Measurements from ENCODE around the gene MARCHF2. TPM values are rescaled to one million over a fixed set of nuclear protein-coding genes. Genes with fewer than 3 reads are reported as not detected.

MARCHF2 gene
- total and polyA plus RNA-seq, 2 donors (not counting 3 experiments of a cell fraction or from before 2014, with no cell fraction given) = 43.5 to 91.9 TPM

GRCh38 chr19:8438236-8438635 is 25.1 kb downstream of the MARCHF2 start:
- Histone ChIP-seq H3K9ac (replicated peaks; ENCODE audit: extremely low read depth, insufficient read depth, low read length) (no peak overlapping the region), H3K27ac (ENCODE audit: insufficient read depth, low read depth, low read length) (no peak overlapping the region), H3K36me3 (ENCODE audit: control insufficient read depth in 2 of 2, extremely low read depth in 1 of 2, insufficient read depth in 2 of 2, low read length in 2 of 2) (no peaks in the 10 kb centered on the region), H3K9me1 (replicated peaks; ENCODE audit: control insufficient read depth, extremely low read depth, insufficient read depth, low read length) (no peaks in the 10 kb centered on the region), H3K9me3 (replicated peaks; ENCODE audit: control insufficient read depth, insufficient read depth, low read length) (no peaks in the 10 kb centered on the region), H3K4me3 (replicated peaks in 1 of 3; ENCODE audit: insufficient read depth in 1 of 3, low read depth in 1 of 3, low read length in 3 of 3) (no peak overlapping the region), H3K4me1 (ENCODE audit: control insufficient read depth, extremely low read depth, insufficient read depth, low read length) (peaks cover 4% of the 10 kb centered on the region), H4K20me1 (replicated peaks; ENCODE audit: control insufficient read depth, extremely low read depth, insufficient read depth, low read length) (no peaks in the 10 kb centered on the region), H3K79me2 (ENCODE audit: control insufficient read depth, insufficient read depth, low read length) (no peaks in the 10 kb centered on the region), H2AFZ (ENCODE audit: low read depth, low read length) (no peak overlapping the region), H3K4me2 (ENCODE audit: insufficient read depth, low read length) (no peak overlapping the region), H3K27me3 (ENCODE audit: control insufficient read depth in 2 of 2, insufficient read depth in 2 of 2, low read length in 2 of 2) (no peaks in the 10 kb centered on the region)
- POLR2A ChIA-PET = interaction anchor here (0.7 kb wide), 1 partner anchor 135 kb away, joined by 4 read pairs; no protein-coding TSS in a partner anchor
- DNase-seq (ENCODE audit: low read depth, low spot score) (no peak), FAIRE-seq (no peak)
- intact Hi-C loops (cut with micrococcal nuclease) = no loop called here
- CTCF ChIA-PET = interaction anchor here (0.8 kb wide), 1 partner anchor 14 kb away, joined by 3 read pairs; no protein-coding TSS in a partner anchor
- BruUV-seq (replicated peaks) = no TSS peak
- dilution Hi-C loops (cut with MboI; ENCODE audit: extremely low pct_ligation_motif_present, low sequenced_read_pairs) = no loop called here
- no peak for TF ChIP-seq MYC (IDR thresholded peaks at IDR 0.05; ENCODE audit: low read depth, low read length)
- TF ChIP-seq FOS (IDR thresholded peaks at IDR 0.05; ENCODE audit: borderline replicate concordance, insufficient read depth, low read length) = no peak
- no peak for TF ChIP-seq POLR2AphosphoS5 (IDR thresholded peaks at IDR 0.05; ENCODE audit: insufficient read depth, low read depth, low read length)
- TF ChIP-seq POLR2A (IDR thresholded peaks at IDR 0.05; ENCODE audit: low read depth, low read length) = no peak
- TF ChIP-seq JUN (IDR thresholded peaks at IDR 0.05; ENCODE audit: borderline replicate concordance, insufficient read depth, insufficient read length, low read depth) = no peak
- TF ChIP-seq, protein P1, sequence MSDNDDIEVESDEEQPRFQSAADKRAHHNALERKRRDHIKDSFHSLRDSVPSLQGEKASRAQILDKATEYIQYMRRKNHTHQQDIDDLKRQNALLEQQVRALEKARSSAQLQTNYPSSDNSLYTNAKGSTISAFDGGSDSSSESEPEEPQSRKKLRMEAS (IDR thresholded peaks at IDR 0.05; ENCODE audit: insufficient read depth, insufficient read length) = no peak

DNA sequence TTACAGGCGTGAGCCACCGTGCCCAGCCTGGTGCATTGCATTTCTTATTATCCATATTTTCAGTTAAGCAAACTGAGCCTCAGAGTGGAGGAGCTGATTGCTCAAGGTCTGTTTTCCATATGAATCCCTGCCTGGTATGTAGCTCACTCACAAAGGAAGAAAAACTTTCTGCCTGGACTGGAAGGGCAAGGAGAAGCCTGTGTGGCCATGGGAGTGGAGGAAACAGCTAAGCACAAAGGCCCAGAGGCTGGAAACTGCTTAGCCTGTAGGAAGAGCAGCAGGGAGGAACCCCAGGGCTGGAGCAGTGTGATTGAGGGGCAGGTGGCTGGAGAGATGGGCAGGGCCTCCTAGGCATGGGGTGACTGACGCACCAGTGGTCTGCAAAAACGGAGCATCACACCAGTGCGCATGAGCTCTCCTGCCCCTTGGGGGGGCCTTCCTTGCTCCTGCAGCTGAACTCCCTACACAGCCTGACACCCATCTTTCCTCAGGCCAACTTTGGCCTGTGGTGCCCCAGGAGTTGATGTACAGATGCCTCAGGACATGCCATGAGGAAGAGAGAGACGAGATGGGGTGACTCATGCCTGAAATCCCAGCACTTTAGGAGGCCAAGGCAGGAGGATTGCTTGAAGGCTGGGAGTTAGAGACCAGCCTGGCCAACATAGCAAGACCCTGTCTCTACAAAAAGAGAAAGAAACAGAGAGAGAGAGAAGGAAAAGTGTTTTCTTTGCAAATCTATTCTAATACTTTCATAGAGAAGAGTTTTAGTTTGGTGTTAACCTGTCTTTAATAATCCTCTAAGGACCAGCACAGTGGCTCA is 28.8 kb downstream of the MARCHF2 start:
- Histone ChIP-seq H3K36me3 (ENCODE audit: control insufficient read depth in 2 of 2, extremely low read depth in 1 of 2, insufficient read depth in 2 of 2, low read length in 2 of 2) (peaks cover 0 to 6% of the 10 kb centered on the region in 2 experiments), H3K4me3 (replicated peaks in 1 of 3; ENCODE audit: insufficient read depth in 1 of 3, low read depth in 1 of 3, low read length in 3 of 3) (no peak overlapping the region), H3K9ac (replicated peaks; ENCODE audit: extremely low read depth, insufficient read depth, low read length) (no peak overlapping the region), H3K27ac (ENCODE audit: insufficient read depth, low read depth, low read length) (no peak overlapping the region), H3K4me1 (ENCODE audit: control insufficient read depth, extremely low read depth, insufficient read depth, low read length) (peaks cover 16% of the 10 kb centered on the region), H3K79me2 (ENCODE audit: control insufficient read depth, insufficient read depth, low read length) (peaks cover 21% of the 10 kb centered on the region), H2AFZ (ENCODE audit: low read depth, low read length) (no peak overlapping the region), H4K20me1 (replicated peaks; ENCODE audit: control insufficient read depth, extremely low read depth, insufficient read depth, low read length) (peaks cover 7% of the 10 kb centered on the region), H3K9me3 (replicated peaks; ENCODE audit: control insufficient read depth, insufficient read depth, low read length) (no peaks in the 10 kb centered on the region), H3K4me2 (ENCODE audit: insufficient read depth, low read length) (no peak overlapping the region), H3K9me1 (replicated peaks; ENCODE audit: control insufficient read depth, extremely low read depth, insufficient read depth, low read length) (no peaks in the 10 kb centered on the region), H3K27me3 (ENCODE audit: control insufficient read depth in 2 of 2, insufficient read depth in 2 of 2, low read length in 2 of 2) (no peaks in the 10 kb centered on the region)
- TF ChIP-seq EZH2 (IDR thresholded peaks at IDR 0.05; ENCODE audit: borderline replicate concordance, low read depth, low read length, severe bottlenecking) (no peak), POLR2AphosphoS5 (IDR thresholded peaks at IDR 0.05; ENCODE audit: insufficient read depth, low read depth, low read length) (no peak), POLR2A (IDR thresholded peaks at IDR 0.05; ENCODE audit: low read depth, low read length) (no peak), CTCF (IDR thresholded peaks at IDR 0.05; ENCODE audit: extremely low read depth in 1 of 2, insufficient read depth in 1 of 2, low read depth in 1 of 2, low read length in 2 of 2) (no peak), MYC (IDR thresholded peaks at IDR 0.05; ENCODE audit: low read depth, low read length) (no peak), JUN (IDR thresholded peaks at IDR 0.05; ENCODE audit: borderline replicate concordance, insufficient read depth, insufficient read length, low read depth) (no peak), GATA2 (IDR thresholded peaks at IDR 0.05; ENCODE audit: insufficient read depth, insufficient read length, low read depth, low read length) (no peak), FOS (IDR thresholded peaks at IDR 0.05; ENCODE audit: borderline replicate concordance, insufficient read depth, low read length) (no peak)
- TF ChIP-seq, protein P1 (IDR thresholded peaks at IDR 0.05; ENCODE audit: insufficient read depth, insufficient read length) = no peak
- CTCF ChIA-PET = interaction anchor here (1.0 to 1.2 kb wide), 4 partner anchors 9 to 29 kb away, joined by 3 to 5 read pairs (median 4); partner anchors contain the start of gene MARCHF2
- intact Hi-C loops (cut with micrococcal nuclease) (no loop called here), dilution Hi-C loops (cut with MboI; ENCODE audit: extremely low pct_ligation_motif_present, low sequenced_read_pairs) (no loop called here)
- POLR2A ChIA-PET = no interaction called here
- BruUV-seq (replicated peaks) = no TSS peak
- DNase-seq (ENCODE audit: low read depth, low spot score) (no peak), FAIRE-seq (peak; percentile 15)
